SK-N-SH (cell line): ENCODE measurements around the gene KANSL3. TPM values are rescaled to one million over a fixed set of nuclear protein-coding genes. Genes with fewer than 3 reads are reported as not detected.

Source experiments
- CTCF ChIA-PET: fragments of 300-600, 350-600 bp; formaldehyde crosslinking; extraction: SDS; loops from one replicate; lab custom pipeline; 2021; lab: Yijun Ruan, JAX
- POLR2A ChIA-PET: fragments of 350-600 bp; sonication (Branson Sonifier 250); formaldehyde crosslinking; extraction: SDS; loops from one replicate; lab custom pipeline; 2020; ENCODE audit warnings: antibody characterized with exemption, inconsistent platforms; lab: Yijun Ruan, JAX
- DNase-seq: peaks from one replicate; pipeline ENCODE4 v3.0.0; 2012
- H2AFZ ChIP-seq: fragments of 200-600 bp; sonication (generic); 2 replicates; pipeline ENCODE4 v1.8.1; 2016; ENCODE audit warnings: antibody characterized with exemption, mild to moderate bottlenecking, low read depth
- H3F3A ChIP-seq: fragments of 200-600 bp; sonication (generic); replicated peaks from 2 replicates; pipeline ENCODE3; 2016; ENCODE audit warnings: antibody characterized with exemption, mild to moderate bottlenecking; ENCODE audit not compliant: insufficient read depth
- H3K27ac ChIP-seq, 2 experiments: fragments of 200-500 bp in 1 of 2; fragments of 200-600 bp in 1 of 2; sonication (Bioruptor generic) in 1 of 2; sonication (generic), shearing (Covaris generic) in 1 of 2; 2 replicates each; pipeline versions ENCODE4 v1.5.1 to v1.6.1; 2014 to 2016; ENCODE audit warnings: low read depth in 2 of 2, inconsistent platforms in 1 of 2, low read length in 1 of 2, mild to moderate bottlenecking in 1 of 2, mixed read lengths in 1 of 2
- H3K27me3 ChIP-seq: fragments of 200-600 bp; sonication (generic), shearing (Covaris generic); 2 replicates; pipeline ENCODE4 v1.6.1; 2016; ENCODE audit warnings: mixed run types; ENCODE audit not compliant: insufficient read depth
- H3K36me3 ChIP-seq, 2 experiments: fragments of 200-500 bp in 1 of 2; fragments of 200-600 bp in 1 of 2; sonication (Bioruptor generic) in 1 of 2; sonication (generic) in 1 of 2; replicated peaks in 1 of 2; 2 replicates each; pipeline versions ENCODE3 to v1.5.1; 2014 to 2016; ENCODE audit warnings: low read length in 1 of 2, mild to moderate bottlenecking in 1 of 2; ENCODE audit not compliant: insufficient read depth in 2 of 2, control insufficient read depth in 1 of 2
- H3K4me1 ChIP-seq, 2 experiments: fragments of 200-500 bp in 1 of 2; fragments of 200-600 bp in 1 of 2; sonication (Bioruptor generic) in 1 of 2; sonication (generic), shearing (Covaris generic) in 1 of 2; 2 replicates each; pipeline versions ENCODE4 v1.5.1 to v1.6.1; 2014 to 2016; ENCODE audit warnings: low read depth in 1 of 2, low read length in 1 of 2, mixed run types in 1 of 2; ENCODE audit not compliant: insufficient read depth in 2 of 2, control insufficient read depth in 1 of 2
- H3K4me2 ChIP-seq: fragments of 200-600 bp; sonication (generic), shearing (Covaris generic); 2 replicates; pipeline ENCODE4 v1.6.1; 2017; ENCODE audit warnings: mixed run types
- H3K4me3 ChIP-seq, 2 experiments: fragments of 200-500 bp in 1 of 2; fragments of 200-600 bp in 1 of 2; sonication (Bioruptor generic) in 1 of 2; sonication (generic), shearing (Covaris generic) in 1 of 2; 2 replicates each; pipeline versions ENCODE4 v1.5.1 to v1.8.1; 2014 to 2016; ENCODE audit warnings: low read depth in 2 of 2, inconsistent platforms in 1 of 2, low read length in 1 of 2, mild to moderate bottlenecking in 1 of 2, mixed read lengths in 1 of 2, moderate library complexity in 1 of 2
- H3K79me2 ChIP-seq: fragments of 200-600 bp; sonication (generic); 2 replicates; pipeline ENCODE4 v1.8.1; 2017; ENCODE audit warnings: mild to moderate bottlenecking; ENCODE audit not compliant: insufficient read depth
- H3K9ac ChIP-seq: fragments of 200-600 bp; sonication (generic); 2 replicates; pipeline ENCODE4 v1.6.1; 2017; ENCODE audit warnings: mixed run types
- H3K9me2 ChIP-seq: fragments of 200-600 bp; sonication (generic); 2 replicates; pipeline ENCODE4 v1.6.1; 2017; ENCODE audit warnings: mixed run types
- H3K9me3 ChIP-seq: fragments of 200-600 bp; sonication (generic); 2 replicates; pipeline ENCODE4 v1.6.1; 2017; ENCODE audit warnings: mixed run types, mild to moderate bottlenecking, moderate library complexity
- H4K20me1 ChIP-seq: fragments of 200-600 bp; sonication (generic); 2 replicates; pipeline ENCODE4 v1.6.1; 2017; ENCODE audit warnings: mild to moderate bottlenecking, mixed run types; ENCODE audit not compliant: insufficient read depth
- ELF1 ChIP-seq: IDR thresholded peaks from 2 replicates; pipeline ENCODE4 v1.4.0; 2012
- FOXJ3 ChIP-seq: sonication (generic); formaldehyde crosslinking; IDR thresholded peaks from 2 replicates; pipeline ENCODE4 v1.5.1; 2020; ENCODE audit warnings: mild to moderate bottlenecking, missing genetic modification reagents
- JUND ChIP-seq: IDR thresholded peaks from 2 replicates; pipeline ENCODE4 v1.4.0; 2012
- POLR2AphosphoS5 ChIP-seq: IDR thresholded peaks from 2 replicates; pipeline ENCODE4 v1.6.1; 2012; ENCODE audit warnings: low read depth, low read length
- RXRA ChIP-seq: IDR thresholded peaks from 2 replicates; pipeline ENCODE4 v1.4.0; 2012; ENCODE audit warnings: low read depth, mild to moderate bottlenecking, borderline replicate concordance
- SIN3A ChIP-seq: IDR thresholded peaks from 2 replicates; pipeline ENCODE4 v1.6.1; 2012; ENCODE audit warnings: low read depth, mild to moderate bottlenecking, low read length, moderate library complexity, borderline replicate concordance
- SMC3 ChIP-seq: IDR thresholded peaks from 2 replicates; pipeline ENCODE4 v1.6.1; 2012; ENCODE audit warnings: low read depth, low read length, improper control_type of control experiment
- TEAD4 ChIP-seq: IDR thresholded peaks from 2 replicates; pipeline ENCODE4 v1.4.0; 2012; ENCODE audit warnings: mild to moderate bottlenecking, borderline replicate concordance; ENCODE audit not compliant: insufficient read depth
- WGBS: methylation state at CpG from one replicate; pipeline ENCODE4 v1.1.6; 2017; ENCODE audit warnings: low lambda C conversion rate; 5-methylcytosine and 5-hydroxymethylcytosine counted together
- polyA plus RNA-seq, 3 experiments: library from polyadenylated mRNA; depleted of rRNA; stranded (reverse); fragments of >200 nt; gene quantifications; 2 replicates each; pipeline ENCODE4 v1.2.3, GENCODE V29; 2012
- TF ChIP-seq, protein P1 (sequence below): fragments of 150-350 bp; IDR thresholded peaks from 2 replicates; pipeline ENCODE4 v1.6.1; 2017; ENCODE audit warnings: antibody characterized with exemption, low read length, low read depth, borderline replicate concordance
- TF ChIP-seq, protein P2 (sequence below): IDR thresholded peaks from 2 replicates; pipeline ENCODE4 v1.4.0; 2012; ENCODE audit warnings: low read depth, borderline replicate concordance
- TF ChIP-seq, protein P3 (sequence below): IDR thresholded peaks from 2 replicates; pipeline ENCODE4; 2012
- TF ChIP-seq, protein P4 (sequence below): IDR thresholded peaks from 2 replicates; pipeline ENCODE4 v1.4.0; 2012; ENCODE audit warnings: low read depth, borderline replicate concordance

The KANSL3 gene
- polyA plus RNA-seq, 1 of the 3 experiments (the other 2 are of a cell fraction): 10.7 TPM

DNA sequence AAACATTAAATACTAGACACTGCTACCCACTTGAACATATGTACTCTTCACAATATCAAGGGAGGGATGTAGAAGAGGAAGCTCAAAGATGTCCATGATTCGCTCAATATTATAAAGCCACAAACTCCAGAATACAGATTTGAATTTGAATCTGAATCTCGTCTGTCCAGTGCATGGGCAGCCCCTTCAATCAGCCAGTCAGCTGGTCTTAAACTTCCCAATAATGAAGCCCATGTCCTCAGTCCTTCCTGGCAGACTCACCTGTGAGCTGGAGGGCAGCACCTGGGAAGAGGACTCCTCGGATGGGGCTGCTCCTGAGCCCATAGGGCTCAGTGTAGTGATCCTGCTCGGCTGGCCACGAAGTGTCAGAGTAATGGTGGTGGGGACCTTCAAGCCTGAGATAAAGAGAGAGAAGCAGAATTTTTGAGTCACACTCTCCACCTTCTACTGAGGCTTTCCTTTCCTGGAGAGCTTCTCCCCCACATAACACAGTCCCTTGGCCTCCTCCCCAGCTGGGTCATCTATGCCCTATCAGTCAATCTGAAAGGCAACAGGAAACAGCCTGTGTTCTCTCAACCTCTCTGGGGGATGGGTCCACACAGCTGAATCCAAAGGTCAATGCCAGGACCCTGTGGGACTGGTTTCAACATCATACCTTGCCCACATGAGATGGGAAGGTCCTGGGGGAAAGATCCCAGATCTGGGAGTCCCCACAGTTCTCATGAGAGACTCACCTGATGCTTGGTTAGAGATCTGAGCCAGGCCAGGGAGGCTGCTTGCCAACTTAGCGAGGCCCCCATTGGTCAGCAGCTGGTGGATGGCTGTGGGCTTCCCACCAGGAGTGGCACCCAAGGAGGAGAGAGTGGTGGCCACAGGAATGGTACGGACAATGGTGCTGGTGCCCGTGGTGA is 36.5 kb downstream of the KANSL3 start:
- Histone ChIP-seq H3K27ac (no peak overlapping the region), H3K4me2 (no peak overlapping the region), H3K4me3 (no peak overlapping the region), H2AFZ (no peak overlapping the region), H3K9ac (no peak overlapping the region), H4K20me1 (no peaks in the 10 kb centered on the region), H3K79me2 (no peaks in the 10 kb centered on the region), H3K4me1 (no peaks in the 10 kb centered on the region; a peak in 2 of 4 replicates), H3K36me3 (peaks cover 58 to 86% of the 10 kb centered on the region in 2 experiments), H3K9me2 (no peaks in the 10 kb centered on the region), H3K27me3 (no peaks in the 10 kb centered on the region), H3K9me3 (no peaks in the 10 kb centered on the region), H3F3A (no peaks in the 10 kb centered on the region)
- ChIA-PET CTCF (interaction anchor here (0.5 to 0.9 kb wide), 3 partner anchors 61 to 609 kb away, joined by 3 to 4 read pairs (median 3); no protein-coding TSS in a partner anchor), POLR2A (no interaction called here)
- WGBS: 96% methylated on average over 4 of the region's 8 CpGs
- no peak for TF ChIP-seq TEAD4
- TF ChIP-seq, protein P1, sequence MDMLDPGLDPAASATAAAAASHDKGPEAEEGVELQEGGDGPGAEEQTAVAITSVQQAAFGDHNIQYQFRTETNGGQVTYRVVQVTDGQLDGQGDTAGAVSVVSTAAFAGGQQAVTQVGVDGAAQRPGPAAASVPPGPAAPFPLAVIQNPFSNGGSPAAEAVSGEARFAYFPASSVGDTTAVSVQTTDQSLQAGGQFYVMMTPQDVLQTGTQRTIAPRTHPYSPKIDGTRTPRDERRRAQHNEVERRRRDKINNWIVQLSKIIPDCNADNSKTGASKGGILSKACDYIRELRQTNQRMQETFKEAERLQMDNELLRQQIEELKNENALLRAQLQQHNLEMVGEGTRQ: no peak
- no peak for TF ChIP-seq POLR2AphosphoS5
- no peak for TF ChIP-seq RXRA
- TF ChIP-seq, protein P2, sequence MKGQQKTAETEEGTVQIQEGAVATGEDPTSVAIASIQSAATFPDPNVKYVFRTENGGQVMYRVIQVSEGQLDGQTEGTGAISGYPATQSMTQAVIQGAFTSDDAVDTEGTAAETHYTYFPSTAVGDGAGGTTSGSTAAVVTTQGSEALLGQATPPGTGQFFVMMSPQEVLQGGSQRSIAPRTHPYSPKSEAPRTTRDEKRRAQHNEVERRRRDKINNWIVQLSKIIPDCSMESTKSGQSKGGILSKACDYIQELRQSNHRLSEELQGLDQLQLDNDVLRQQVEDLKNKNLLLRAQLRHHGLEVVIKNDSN: no peak
- TF ChIP-seq, protein P3, sequence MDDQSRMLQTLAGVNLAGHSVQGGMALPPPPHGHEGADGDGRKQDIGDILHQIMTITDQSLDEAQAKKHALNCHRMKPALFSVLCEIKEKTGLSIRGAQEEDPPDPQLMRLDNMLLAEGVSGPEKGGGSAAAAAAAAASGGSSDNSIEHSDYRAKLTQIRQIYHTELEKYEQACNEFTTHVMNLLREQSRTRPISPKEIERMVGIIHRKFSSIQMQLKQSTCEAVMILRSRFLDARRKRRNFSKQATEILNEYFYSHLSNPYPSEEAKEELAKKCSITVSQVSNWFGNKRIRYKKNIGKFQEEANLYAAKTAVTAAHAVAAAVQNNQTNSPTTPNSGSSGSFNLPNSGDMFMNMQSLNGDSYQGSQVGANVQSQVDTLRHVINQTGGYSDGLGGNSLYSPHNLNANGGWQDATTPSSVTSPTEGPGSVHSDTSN: no peak
- no peak for TF ChIP-seq SIN3A
- TF ChIP-seq, protein P4, sequence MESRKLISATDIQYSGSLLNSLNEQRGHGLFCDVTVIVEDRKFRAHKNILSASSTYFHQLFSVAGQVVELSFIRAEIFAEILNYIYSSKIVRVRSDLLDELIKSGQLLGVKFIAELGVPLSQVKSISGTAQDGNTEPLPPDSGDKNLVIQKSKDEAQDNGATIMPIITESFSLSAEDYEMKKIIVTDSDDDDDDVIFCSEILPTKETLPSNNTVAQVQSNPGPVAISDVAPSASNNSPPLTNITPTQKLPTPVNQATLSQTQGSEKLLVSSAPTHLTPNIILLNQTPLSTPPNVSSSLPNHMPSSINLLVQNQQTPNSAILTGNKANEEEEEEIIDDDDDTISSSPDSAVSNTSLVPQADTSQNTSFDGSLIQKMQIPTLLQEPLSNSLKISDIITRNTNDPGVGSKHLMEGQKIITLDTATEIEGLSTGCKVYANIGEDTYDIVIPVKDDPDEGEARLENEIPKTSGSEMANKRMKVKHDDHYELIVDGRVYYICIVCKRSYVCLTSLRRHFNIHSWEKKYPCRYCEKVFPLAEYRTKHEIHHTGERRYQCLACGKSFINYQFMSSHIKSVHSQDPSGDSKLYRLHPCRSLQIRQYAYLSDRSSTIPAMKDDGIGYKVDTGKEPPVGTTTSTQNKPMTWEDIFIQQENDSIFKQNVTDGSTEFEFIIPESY: no peak
- no peak for TF ChIP-seq ELF1
- no peak for TF ChIP-seq SMC3
- TF ChIP-seq FOXJ3 (CRISPR knock-in tag): no peak
- no peak for TF ChIP-seq JUND
- DNase-seq: no peak
